ENCODE data around the gene SORCS2.

Gene SORCS2

GRCh38 chr4:7609316-7609715, 417.0 kb downstream of the SORCS2 start:
- DNase-seq = no peak

DNA sequence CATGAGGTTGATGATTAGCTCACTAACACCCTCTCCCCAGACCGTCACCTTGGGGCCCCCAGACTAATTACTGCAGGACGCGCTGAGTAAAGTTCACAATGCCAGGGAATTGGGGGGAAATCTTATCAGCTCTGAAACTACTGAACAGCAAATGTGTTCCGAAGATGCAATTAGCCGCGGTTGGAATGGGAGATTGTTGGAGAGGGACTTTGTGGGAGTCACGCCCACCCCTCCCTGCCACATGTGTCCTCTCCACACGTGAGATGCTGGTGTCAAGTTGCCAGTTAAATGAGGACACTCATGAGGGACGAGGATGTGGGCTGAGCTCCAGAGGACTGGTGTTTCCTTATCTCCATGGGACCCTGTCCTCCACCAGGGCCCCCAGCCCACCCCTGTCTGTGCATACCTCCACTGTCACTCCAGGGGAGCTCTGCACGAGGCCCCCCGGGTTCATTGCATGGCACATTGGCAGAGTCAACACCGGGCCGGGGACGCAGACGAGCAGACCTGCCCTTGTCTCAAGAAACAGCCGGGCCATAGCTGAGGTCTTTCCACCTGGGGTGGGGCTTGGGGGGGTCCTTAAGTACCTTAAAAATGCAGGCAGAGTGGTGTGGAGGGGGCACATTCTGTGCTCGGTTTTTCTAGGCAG, 417.8 kb downstream of the SORCS2 start:
- DNase-seq = no peak

- DNase-seq = no peak
Measured at GRCh38 chr4:7610841-7611240, 418.5 kb downstream of the SORCS2 start.

GRCh38 chr4:7612311-7612897, 420.1 kb downstream of the SORCS2 start:
- DNase-seq = no peak

GRCh38 chr4:7614350-7614949, 422.1 kb downstream of the SORCS2 start:
- no peak for DNase-seq

GRCh38 chr4:7616193-7616592, 423.9 kb downstream of the SORCS2 start:
- no peak for DNase-seq

GRCh38 chr4:7618361-7618760, 426.0 kb downstream of the SORCS2 start:
- DNase-seq = no peak

DNA sequence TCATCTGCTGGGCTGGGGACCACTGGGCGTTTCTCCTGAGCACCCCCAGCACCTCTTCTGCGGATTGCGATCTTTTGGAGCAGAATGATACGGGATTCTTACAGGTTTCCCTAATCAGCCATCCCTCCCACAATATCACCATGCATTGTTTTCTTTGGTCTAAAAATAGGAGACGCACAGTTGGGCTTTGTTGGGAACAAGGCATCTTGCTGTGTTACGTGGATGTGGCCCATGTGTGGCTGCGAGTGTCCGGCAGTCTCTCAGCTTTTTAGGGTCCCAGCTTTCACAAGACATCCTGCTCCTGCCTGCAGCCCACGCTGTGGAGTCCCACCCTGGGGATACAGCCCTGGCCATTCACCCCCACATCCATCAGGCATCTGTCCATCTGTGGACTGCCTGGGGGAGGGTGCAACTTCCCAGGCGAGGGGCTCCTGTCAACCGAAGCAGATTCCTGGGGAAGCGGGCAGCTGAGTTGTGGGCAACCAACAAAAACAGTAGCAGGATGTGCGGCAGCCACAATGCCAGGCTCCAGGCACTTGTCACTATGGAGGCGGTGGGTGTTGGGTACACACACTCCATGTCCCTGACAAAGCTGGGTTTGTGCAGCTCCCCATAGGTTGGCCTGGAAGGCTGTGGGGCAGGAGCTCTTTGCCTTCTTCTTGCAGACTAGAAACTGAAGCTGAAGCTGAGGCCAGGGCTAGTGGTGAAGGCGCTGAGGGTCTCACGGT, 427.9 kb downstream of the SORCS2 start:
- DNase-seq = no peak

GRCh38 chr4:7620814-7621176, 428.5 kb downstream of the SORCS2 start:
- DNase-seq = no peak

- no peak for DNase-seq
Measured at GRCh38 chr4:7621252-7622035, 429.1 kb downstream of the SORCS2 start.

- no peak for DNase-seq
Measured at GRCh38 chr4:7622371-7622770, 430.0 kb downstream of the SORCS2 start.

- DNase-seq = no peak
Measured at GRCh38 chr4:7623468-7623867, 431.1 kb downstream of the SORCS2 start.

- DNase-seq = no peak
Measured at GRCh38 chr4:7624396-7624980, 432.1 kb downstream of the SORCS2 start.

- no peak for DNase-seq
Measured at GRCh38 chr4:7625071-7625470, 432.7 kb downstream of the SORCS2 start.

DNA sequence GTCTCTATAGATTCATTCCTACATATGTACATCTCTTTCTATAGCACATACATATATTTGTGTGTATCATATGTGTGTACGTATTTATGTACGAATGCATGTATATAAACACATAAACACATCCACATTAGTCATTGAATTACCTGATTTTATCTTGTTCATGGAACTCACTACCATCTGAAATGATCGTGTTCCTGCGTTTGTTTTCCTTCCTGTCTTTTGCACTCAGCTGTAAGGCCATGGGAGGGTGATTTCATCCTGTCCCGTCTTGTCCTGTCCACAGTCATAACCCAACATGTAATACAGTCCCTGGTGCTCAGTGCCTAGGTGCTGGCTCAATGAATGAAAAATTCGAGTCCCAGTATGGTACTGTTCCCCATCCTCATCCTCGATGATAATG, 434.2 kb downstream of the SORCS2 start:
- no peak for DNase-seq

GRCh38 chr4:7627251-7628250, 435.2 kb downstream of the SORCS2 start:
- DNase-seq = no peak

- DNase-seq = no peak
Measured at GRCh38 chr4:7628432-7628831, 436.1 kb downstream of the SORCS2 start.

DNA sequence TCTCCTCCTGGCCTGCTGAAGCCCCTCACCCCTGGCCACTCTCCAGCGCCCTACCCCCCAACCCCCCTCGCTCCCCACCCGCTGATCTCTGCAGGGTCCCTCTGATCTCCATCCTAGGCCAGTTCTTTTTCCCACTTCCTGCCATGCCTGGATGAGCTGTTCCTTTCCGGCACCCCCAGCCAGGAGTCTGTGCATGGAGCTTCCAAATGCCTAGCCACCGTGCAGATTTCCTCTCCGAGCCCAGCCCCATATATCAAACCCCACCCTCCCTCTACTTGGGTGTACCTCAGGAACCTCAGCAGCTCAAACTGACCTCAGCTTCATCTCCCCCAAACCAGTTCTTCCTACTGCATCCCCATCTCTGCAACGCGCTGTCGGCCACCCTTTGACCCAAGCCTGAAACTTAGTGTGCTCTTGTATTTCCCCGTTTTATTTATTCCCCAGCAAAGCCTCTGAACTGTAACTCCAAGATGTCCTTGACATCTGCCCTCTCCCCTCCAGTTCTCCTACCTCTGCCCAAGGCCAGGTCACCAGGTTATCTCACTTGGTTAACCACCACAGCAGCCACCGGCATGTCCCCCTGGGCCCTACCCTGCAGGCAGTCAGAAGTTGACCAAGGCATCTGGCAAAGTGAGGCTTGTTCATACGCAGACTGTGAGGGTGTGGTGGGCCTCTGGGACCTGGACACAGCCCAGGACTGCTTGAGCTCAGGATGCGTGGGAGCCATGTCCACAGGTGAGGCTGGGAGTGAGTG, 437.3 kb downstream of the SORCS2 start:
- no peak for DNase-seq

GRCh38 chr4:7630568-7631287, 438.4 kb downstream of the SORCS2 start:
- no peak for DNase-seq
